Lower lobe of right lung (tissue), 2 donors: Measurements from ENCODE around the gene NSMCE4A. TPM values are rescaled to one million over a fixed set of nuclear protein-coding genes. Genes with fewer than 3 reads are reported as not detected.

Experiments
- ATAC-seq, 2 donors: fragments of 200-7000 bp; cut with Tn5 transposase; one replicate each; pipeline ENCODE4 v1.9.1; 2020 to 2022; ENCODE audit warnings: mild to moderate bottlenecking in 2 of 2, moderate library complexity in 2 of 2
- DNase-seq: peaks from one replicate; pipeline ENCODE4 v3.0.0-alpha.2; 2020
- H3K27ac ChIP-seq: fragments of 200-600 bp; one replicate; pipeline ENCODE4 v1.8.0; 2022
- H3K27me3 ChIP-seq: fragments of 200-600 bp; one replicate; pipeline ENCODE4 v1.8.0; 2022; ENCODE audit warnings: low read depth
- H3K36me3 ChIP-seq: fragments of 200-600 bp; one replicate; pipeline ENCODE4 v1.8.0; 2022; ENCODE audit warnings: mild to moderate bottlenecking
- H3K4me1 ChIP-seq: fragments of 200-600 bp; one replicate; pipeline ENCODE4 v1.8.0; 2022
- H3K4me3 ChIP-seq: fragments of 200-600 bp; one replicate; pipeline ENCODE4 v1.8.0; 2022; ENCODE audit warnings: mild to moderate bottlenecking
- H3K9me3 ChIP-seq: fragments of 200-600 bp; one replicate; pipeline ENCODE4 v1.8.0; 2022
- intact Hi-C: fragments of 100-400 bp; cut with DNase I; formaldehyde crosslinking; loops from one replicate; pipeline ENCODE4 v1.11.0; 2022
- total RNA-seq: library from RNA; stranded (reverse); fragmentation: NEBNext Ultra II Directional; extraction: Animal tissue kit (Norgen Biotek cat#: 25700); gene quantifications from one replicate; pipeline ENCODE4 v1.2.1, GENCODE V29; 2021
- TF ChIP-seq, protein P1 (sequence below): fragments of 200-600 bp; IDR thresholded peaks from one replicate; pipeline ENCODE4 v1.8.0; 2022; ENCODE audit warnings: antibody characterized with exemption, mild to moderate bottlenecking
- donor health status: DM: no; HTN: yes; CAD: no; lungs with severe emphysema.

The NSMCE4A gene
- total RNA-seq, 1 donor from 2014 or later: 37.1 TPM

GRCh38 chr10:121984463-121984862, 9.4 kb upstream of the NSMCE4A start:
- intact Hi-C loops: no loop called here
- no peaks in the 10 kb centered on the region for H3K27me3 ChIP-seq
- peaks cover 7% of the 10 kb centered on the region for H3K9me3 ChIP-seq
- DNase-seq (no peak), ATAC-seq (no peak)
- no peak overlapping the region for H3K27ac ChIP-seq
- TF ChIP-seq, protein P1, sequence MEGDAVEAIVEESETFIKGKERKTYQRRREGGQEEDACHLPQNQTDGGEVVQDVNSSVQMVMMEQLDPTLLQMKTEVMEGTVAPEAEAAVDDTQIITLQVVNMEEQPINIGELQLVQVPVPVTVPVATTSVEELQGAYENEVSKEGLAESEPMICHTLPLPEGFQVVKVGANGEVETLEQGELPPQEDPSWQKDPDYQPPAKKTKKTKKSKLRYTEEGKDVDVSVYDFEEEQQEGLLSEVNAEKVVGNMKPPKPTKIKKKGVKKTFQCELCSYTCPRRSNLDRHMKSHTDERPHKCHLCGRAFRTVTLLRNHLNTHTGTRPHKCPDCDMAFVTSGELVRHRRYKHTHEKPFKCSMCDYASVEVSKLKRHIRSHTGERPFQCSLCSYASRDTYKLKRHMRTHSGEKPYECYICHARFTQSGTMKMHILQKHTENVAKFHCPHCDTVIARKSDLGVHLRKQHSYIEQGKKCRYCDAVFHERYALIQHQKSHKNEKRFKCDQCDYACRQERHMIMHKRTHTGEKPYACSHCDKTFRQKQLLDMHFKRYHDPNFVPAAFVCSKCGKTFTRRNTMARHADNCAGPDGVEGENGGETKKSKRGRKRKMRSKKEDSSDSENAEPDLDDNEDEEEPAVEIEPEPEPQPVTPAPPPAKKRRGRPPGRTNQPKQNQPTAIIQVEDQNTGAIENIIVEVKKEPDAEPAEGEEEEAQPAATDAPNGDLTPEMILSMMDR: no peak
- H3K4me1 ChIP-seq: no peaks in the 10 kb centered on the region
- no peak overlapping the region for H3K4me3 ChIP-seq
- no peaks in the 10 kb centered on the region for H3K36me3 ChIP-seq

GRCh38 chr10:121983852-121984251, 8.8 kb upstream of the NSMCE4A start:
- TF ChIP-seq, protein P1: no peak
- Histone ChIP-seq H3K4me1 (no peaks in the 10 kb centered on the region), H3K9me3 (peaks cover 7% of the 10 kb centered on the region), H3K27me3 (no peaks in the 10 kb centered on the region), H3K36me3 (no peaks in the 10 kb centered on the region), H3K4me3 (no peak overlapping the region), H3K27ac (no peak overlapping the region)
- no peak for ATAC-seq
- DNase-seq: no peak
- intact Hi-C loops: no loop called here

- intact Hi-C loops: no loop called here
- Histone ChIP-seq H3K36me3 (no peaks in the 10 kb centered on the region), H3K4me1 (no peaks in the 10 kb centered on the region), H3K4me3 (no peak overlapping the region), H3K27me3 (no peaks in the 10 kb centered on the region), H3K9me3 (peaks cover 7% of the 10 kb centered on the region), H3K27ac (no peak overlapping the region)
- TF ChIP-seq, protein P1: no peak
- no peak for ATAC-seq
- DNase-seq: no peak
Measured at GRCh38 chr10:121981346-121981745, 6.3 kb upstream of the NSMCE4A start.

GRCh38 chr10:121978511-121978910, 3.5 kb upstream of the NSMCE4A start:
- H3K27ac ChIP-seq: no peak overlapping the region
- H3K36me3 ChIP-seq: no peaks in the 10 kb centered on the region
- H3K4me1 ChIP-seq: peaks cover 15% of the 10 kb centered on the region
- TF ChIP-seq, protein P1: no peak
- ATAC-seq: peak; percentile 32 to 33
- DNase-seq: peak; percentile 82
- H3K9me3 ChIP-seq: no peaks in the 10 kb centered on the region
- H3K27me3 ChIP-seq: no peaks in the 10 kb centered on the region
- H3K4me3 ChIP-seq: no peak overlapping the region
- intact Hi-C loops: no loop called here

DNA sequence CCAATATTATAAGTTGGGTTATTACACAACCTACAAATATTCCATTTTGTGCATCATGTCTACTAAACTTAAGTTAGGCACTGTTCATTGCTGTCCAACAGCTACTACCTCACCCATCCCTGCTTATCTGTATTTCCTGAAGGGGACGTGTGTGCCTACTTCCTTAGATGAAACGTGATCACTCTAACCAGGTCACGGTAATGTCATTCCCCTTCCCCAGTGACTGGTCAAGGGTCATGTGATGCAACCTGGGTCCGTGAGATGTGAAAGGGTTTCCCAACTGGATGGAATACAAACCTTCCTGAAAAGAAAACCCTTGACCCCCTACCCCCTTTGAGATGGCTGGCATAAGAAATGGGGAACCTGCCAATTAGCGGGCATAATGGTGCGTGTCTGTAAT, 1.6 kb upstream of the NSMCE4A start:
- no peak for DNase-seq
- H3K36me3 ChIP-seq: peaks cover 3% of the 10 kb centered on the region

More for the DNA sequence above, 1.6 kb upstream of the NSMCE4A start:
- TF ChIP-seq, protein P1: no peak
- H3K27ac ChIP-seq: no peak overlapping the region
- no peak for ATAC-seq
- peaks cover 23% of the 10 kb centered on the region for H3K4me1 ChIP-seq
- H3K9me3 ChIP-seq: no peaks in the 10 kb centered on the region
- H3K4me3 ChIP-seq: no peak overlapping the region
- H3K27me3 ChIP-seq: no peaks in the 10 kb centered on the region
- intact Hi-C loops: no loop called here
